ENCODE measurements around the gene SMURF1. TPM values are rescaled to one million over a fixed set of nuclear protein-coding genes. Genes with fewer than 3 reads are reported as not detected.

Gene SMURF1
- total RNA-seq, 1 donor: 23.5 TPM

- Histone ChIP-seq H3K9me3 (ENCODE audit: low read depth, low read length) (no peaks in the 10 kb centered on the region), H3K4me3 (ENCODE audit: insufficient read depth, low read length) (no peak overlapping the region), H4K20me1 (ENCODE audit: insufficient read depth, low read length) (peaks cover 41% of the 10 kb centered on the region), H3K4me2 (ENCODE audit: insufficient read depth, low read length) (no peak overlapping the region), H2AFZ (ENCODE audit: low read length) (no peak overlapping the region), H3K4me1 (ENCODE audit: insufficient read depth, low read length) (peaks cover 29% of the 10 kb centered on the region), H3K27me3 (ENCODE audit: insufficient read depth, low read length) (no peaks in the 10 kb centered on the region), H3K79me2 (ENCODE audit: insufficient read depth, low read length) (peaks cover 82% of the 10 kb centered on the region), H3K27ac (ENCODE audit: low read depth, low read length) (peak overlapping the region; percentile 10), H3K36me3 (ENCODE audit: insufficient read depth, low read length) (no peaks in the 10 kb centered on the region)
- TF ChIP-seq, protein P1, sequence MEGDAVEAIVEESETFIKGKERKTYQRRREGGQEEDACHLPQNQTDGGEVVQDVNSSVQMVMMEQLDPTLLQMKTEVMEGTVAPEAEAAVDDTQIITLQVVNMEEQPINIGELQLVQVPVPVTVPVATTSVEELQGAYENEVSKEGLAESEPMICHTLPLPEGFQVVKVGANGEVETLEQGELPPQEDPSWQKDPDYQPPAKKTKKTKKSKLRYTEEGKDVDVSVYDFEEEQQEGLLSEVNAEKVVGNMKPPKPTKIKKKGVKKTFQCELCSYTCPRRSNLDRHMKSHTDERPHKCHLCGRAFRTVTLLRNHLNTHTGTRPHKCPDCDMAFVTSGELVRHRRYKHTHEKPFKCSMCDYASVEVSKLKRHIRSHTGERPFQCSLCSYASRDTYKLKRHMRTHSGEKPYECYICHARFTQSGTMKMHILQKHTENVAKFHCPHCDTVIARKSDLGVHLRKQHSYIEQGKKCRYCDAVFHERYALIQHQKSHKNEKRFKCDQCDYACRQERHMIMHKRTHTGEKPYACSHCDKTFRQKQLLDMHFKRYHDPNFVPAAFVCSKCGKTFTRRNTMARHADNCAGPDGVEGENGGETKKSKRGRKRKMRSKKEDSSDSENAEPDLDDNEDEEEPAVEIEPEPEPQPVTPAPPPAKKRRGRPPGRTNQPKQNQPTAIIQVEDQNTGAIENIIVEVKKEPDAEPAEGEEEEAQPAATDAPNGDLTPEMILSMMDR (IDR thresholded peaks at IDR 0.05; ENCODE audit: extremely low read depth, low read depth, low read length): no peak
- peak; percentile 41 for DNase-seq (ENCODE audit: insufficient read length, low spot score, missing footprints)
These were observed 4.9 kb downstream of the SMURF1 start for GRCh38 chr7:99139036-99139435.

DNA sequence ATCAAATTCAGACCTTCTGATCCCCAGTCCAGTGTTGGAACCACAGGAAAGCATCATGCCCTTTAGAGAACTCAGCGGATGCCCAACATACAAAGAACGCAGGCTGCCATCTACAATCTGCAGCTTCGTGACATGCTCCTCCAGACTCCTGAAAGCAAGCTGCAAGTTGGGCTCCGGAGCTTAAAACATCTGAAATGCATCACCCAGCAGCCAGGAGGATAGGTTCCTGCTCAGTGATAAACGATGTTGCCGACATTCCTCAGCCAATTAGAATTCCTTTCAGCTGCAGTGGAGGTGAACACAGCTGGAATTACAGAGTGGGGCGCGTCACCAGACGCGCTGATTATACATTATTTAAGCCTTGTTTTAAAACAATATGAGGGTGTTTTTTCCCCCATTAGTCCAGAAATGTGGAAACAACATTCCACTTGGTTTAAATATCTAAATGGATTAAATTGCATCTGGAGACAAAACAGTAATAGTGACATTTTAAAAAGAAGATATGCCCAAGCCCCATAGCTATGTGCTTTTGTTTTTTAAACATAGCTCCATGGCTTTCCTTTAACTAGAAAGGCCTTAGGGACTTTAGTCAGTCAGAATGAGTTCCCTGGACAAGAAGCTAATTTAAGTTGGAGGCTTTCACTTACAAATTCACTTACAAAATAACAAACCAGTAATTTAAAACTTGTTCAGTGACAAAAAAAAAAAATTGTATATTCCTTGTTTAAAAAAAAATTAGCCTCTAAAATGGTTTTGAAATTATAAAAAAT lies 6.3 kb downstream of the SMURF1 start:
- TF ChIP-seq, protein P1 (IDR thresholded peaks at IDR 0.05; ENCODE audit: extremely low read depth, low read depth, low read length): no peak
- H3K9me3 ChIP-seq (ENCODE audit: low read depth, low read length): no peaks in the 10 kb centered on the region
- peaks cover 37% of the 10 kb centered on the region for H3K4me1 ChIP-seq (ENCODE audit: insufficient read depth, low read length)
- H3K36me3 ChIP-seq (ENCODE audit: insufficient read depth, low read length): no peaks in the 10 kb centered on the region
- peaks cover 54% of the 10 kb centered on the region for H4K20me1 ChIP-seq (ENCODE audit: insufficient read depth, low read length)
- peak; percentile 71 for DNase-seq (ENCODE audit: insufficient read length, low spot score, missing footprints)
- H3K4me2 ChIP-seq (ENCODE audit: insufficient read depth, low read length): peak overlapping the region; percentile 63
- H3K79me2 ChIP-seq (ENCODE audit: insufficient read depth, low read length): peaks cover 97% of the 10 kb centered on the region
- peak overlapping the region; percentile 24 for H3K4me3 ChIP-seq (ENCODE audit: insufficient read depth, low read length)
- H2AFZ ChIP-seq (ENCODE audit: low read length): no peak overlapping the region
- H3K27ac ChIP-seq (ENCODE audit: low read depth, low read length): peak overlapping the region; percentile 57
- H3K27me3 ChIP-seq (ENCODE audit: insufficient read depth, low read length): no peaks in the 10 kb centered on the region

GRCh38 chr7:99135938-99136337 lies 8.0 kb downstream of the SMURF1 start:
- TF ChIP-seq, protein P1 (IDR thresholded peaks at IDR 0.05; ENCODE audit: extremely low read depth, low read depth, low read length): no peak
- Histone ChIP-seq H2AFZ (ENCODE audit: low read length) (no peak overlapping the region), H3K27ac (ENCODE audit: low read depth, low read length) (no peak overlapping the region), H3K4me2 (ENCODE audit: insufficient read depth, low read length) (no peak overlapping the region), H3K9me3 (ENCODE audit: low read depth, low read length) (no peaks in the 10 kb centered on the region), H3K36me3 (ENCODE audit: insufficient read depth, low read length) (no peaks in the 10 kb centered on the region), H4K20me1 (ENCODE audit: insufficient read depth, low read length) (peaks cover 68% of the 10 kb centered on the region), H3K79me2 (ENCODE audit: insufficient read depth, low read length) (peaks cover 100% of the 10 kb centered on the region), H3K27me3 (ENCODE audit: insufficient read depth, low read length) (no peaks in the 10 kb centered on the region), H3K4me1 (ENCODE audit: insufficient read depth, low read length) (peaks cover 37% of the 10 kb centered on the region), H3K4me3 (ENCODE audit: insufficient read depth, low read length) (no peak overlapping the region)
- DNase-seq (ENCODE audit: insufficient read length, low spot score, missing footprints): no peak

DNA sequence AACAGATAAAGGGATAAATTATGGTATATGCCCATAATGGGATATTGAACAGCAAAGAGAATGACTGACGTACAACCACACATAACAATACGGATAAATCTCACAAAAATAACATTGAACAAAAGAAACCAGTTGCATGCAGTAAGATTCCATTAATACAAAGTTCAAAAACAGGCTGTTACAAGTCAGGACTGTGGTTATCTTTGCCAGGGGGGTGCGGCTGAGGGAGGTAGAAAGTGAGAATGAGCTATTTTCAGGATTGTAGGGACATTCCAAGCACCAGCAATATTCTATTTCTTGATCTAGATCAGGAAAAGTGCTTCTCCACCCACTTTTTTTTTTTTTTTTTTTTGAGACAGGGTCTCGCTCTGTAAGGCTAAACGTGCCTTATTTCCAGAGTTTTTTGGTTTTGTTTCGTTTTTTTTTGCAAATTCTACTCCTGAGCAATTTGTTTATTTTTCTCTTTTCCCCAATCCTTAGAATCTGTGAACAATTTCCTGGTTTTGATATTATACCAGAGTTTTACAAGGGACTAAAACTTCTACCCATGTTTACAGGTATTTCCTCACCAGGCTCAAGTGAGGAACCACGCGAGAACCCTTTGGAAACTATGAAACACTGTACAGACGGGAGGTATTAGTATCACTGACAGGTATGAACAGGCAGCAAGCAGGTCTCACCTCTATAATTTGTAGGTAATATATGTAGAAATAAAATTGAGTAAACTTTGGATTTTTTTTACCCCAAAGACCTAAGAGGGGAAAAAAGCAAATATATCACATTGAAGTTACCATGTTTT lies 9.9 kb downstream of the SMURF1 start:
- H3K9me3 ChIP-seq (ENCODE audit: low read depth, low read length): no peaks in the 10 kb centered on the region
- DNase-seq (ENCODE audit: insufficient read length, low spot score, missing footprints): no peak
- H3K27me3 ChIP-seq (ENCODE audit: insufficient read depth, low read length): no peaks in the 10 kb centered on the region
- H3K36me3 ChIP-seq (ENCODE audit: insufficient read depth, low read length): no peaks in the 10 kb centered on the region
- H3K79me2 ChIP-seq (ENCODE audit: insufficient read depth, low read length): peaks cover 100% of the 10 kb centered on the region
- H3K4me3 ChIP-seq (ENCODE audit: insufficient read depth, low read length): no peak overlapping the region
- H3K27ac ChIP-seq (ENCODE audit: low read depth, low read length): no peak overlapping the region
- TF ChIP-seq, protein P1 (IDR thresholded peaks at IDR 0.05; ENCODE audit: extremely low read depth, low read depth, low read length): no peak
- H3K4me2 ChIP-seq (ENCODE audit: insufficient read depth, low read length): peak overlapping the region; percentile 26
- no peak overlapping the region for H2AFZ ChIP-seq (ENCODE audit: low read length)
- H4K20me1 ChIP-seq (ENCODE audit: insufficient read depth, low read length): peaks cover 82% of the 10 kb centered on the region
- H3K4me1 ChIP-seq (ENCODE audit: insufficient read depth, low read length): peaks cover 30% of the 10 kb centered on the region
